Fibroblast of the aortic adventitia (primary cell): ENCODE results near the gene CTNNAL1. TPM values are rescaled to one million over a fixed set of nuclear protein-coding genes. Genes with fewer than 3 reads are reported as not detected.

Source experiments
- DNase-seq: peaks from one replicate; pipeline ENCODE4 v3.0.0-alpha.2; 2010; ENCODE audit warnings: low read depth
- H3K4me3 ChIP-seq: 2 replicates; pipeline ENCODE4 v1.5.1; 2011; ENCODE audit warnings: low read depth, mild to moderate bottlenecking, control low read depth, low read length, moderate library complexity
- CTCF ChIP-seq: IDR thresholded peaks from 2 replicates; pipeline ENCODE4 v1.5.1; 2011; ENCODE audit warnings: mild to moderate bottlenecking, low read length, control low read depth, inconsistent platforms; ENCODE audit not compliant: insufficient read depth
- total RNA-seq: library from RNA; depleted of rRNA; stranded (reverse); fragments of >200 nt; gene quantifications from 2 replicates; pipeline ENCODE4 v1.2.3, GENCODE V29; 2012; ENCODE audit warnings: low replicate concordance

Gene CTNNAL1
- total RNA-seq, 1 donor, result 89.8 TPM

- DNase-seq, result peak; percentile 78
- no peak for TF ChIP-seq CTCF
- no peak overlapping the region for H3K4me3 ChIP-seq
These were observed 13.9 kb upstream of the CTNNAL1 start for GRCh38 chr9:109027176-109027575.

DNA sequence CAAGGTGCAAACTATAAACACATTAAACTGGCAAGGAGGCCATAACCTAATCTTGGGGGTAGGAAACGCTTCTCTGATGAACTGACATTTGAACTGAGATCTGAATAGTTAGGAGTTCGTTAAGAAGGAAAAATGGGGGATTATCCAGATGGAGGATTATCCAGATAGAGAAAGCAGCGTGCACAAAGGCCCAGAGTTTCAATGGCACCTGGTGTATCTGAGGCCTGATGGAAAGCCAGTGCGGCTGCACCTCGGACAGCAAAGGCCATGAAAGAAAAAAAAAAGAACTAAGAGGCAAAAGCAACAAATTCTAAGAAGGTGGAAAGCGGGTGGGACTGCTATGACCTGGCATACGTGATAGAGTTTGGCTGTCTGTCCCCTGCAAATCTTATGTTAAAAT is 13.0 kb upstream of the CTNNAL1 start:
- TF ChIP-seq CTCF, result no peak
- no peak for DNase-seq
- no peak overlapping the region for H3K4me3 ChIP-seq

DNA sequence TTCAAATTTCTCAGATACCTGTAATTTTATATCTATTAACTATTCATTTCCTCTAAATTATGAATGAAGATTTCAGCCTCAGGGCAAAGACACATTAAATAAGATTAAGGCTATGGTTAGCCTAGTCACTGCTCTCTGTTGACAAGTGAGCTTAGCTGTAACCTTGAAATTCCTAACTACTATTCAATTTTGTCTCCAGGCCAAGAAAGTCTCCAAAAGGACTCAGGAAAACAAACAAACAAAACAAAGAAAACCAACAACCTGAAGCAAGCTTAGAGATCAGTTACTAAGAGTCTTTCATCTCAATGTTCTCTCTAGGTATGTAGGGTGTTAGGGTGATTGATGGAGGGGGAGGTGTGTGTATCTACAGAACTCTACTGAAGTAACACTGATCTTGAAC is 9.6 kb upstream of the CTNNAL1 start:
- no peak overlapping the region for H3K4me3 ChIP-seq

DNA sequence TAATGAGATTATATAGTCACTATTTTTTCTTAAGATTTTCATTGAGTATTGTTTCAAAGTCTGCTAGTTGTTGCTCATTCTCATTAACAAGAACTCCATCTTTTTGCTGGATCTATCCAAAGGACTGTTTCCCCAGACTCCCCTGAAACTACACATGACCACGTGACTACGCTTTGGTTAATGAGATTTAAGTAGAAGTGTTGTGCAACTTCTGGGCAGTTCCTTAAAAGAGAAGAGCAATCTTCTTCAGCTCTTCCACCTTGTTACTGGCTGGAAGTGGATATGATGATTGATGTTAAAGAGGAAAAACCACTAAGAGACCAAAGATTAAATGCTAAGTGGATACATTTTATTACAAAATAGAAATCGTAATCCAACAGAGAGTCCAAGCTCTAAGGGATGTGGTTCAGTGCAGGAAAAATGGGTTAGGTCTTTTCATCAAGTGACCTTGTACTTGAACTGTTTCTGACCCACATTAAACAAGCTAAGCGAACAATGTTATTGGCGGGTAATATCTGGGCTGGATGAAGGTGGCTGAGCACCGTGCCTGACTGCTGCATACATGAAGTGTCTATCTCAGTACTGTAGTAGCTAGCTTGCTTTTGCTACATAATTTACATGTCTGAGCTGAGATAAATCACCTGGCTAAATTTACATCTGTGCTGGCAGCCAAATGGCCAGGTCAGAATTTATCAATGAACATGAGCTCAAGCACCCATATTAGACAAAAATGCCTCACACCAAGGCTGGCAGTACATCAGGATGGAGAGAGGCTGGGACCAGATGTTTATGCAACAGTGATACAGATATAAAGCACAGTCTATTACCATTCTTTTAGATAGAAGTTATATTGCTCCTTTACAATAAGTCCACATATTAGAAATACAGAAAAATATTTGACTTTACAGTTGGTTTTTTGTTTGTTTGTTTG is 7.5 kb upstream of the CTNNAL1 start:
- TF ChIP-seq CTCF, result no peak
- no peak overlapping the region for H3K4me3 ChIP-seq
- DNase-seq, result no peak

More for the DNA sequence above, 9.6 kb upstream of the CTNNAL1 start:
- TF ChIP-seq CTCF, result no peak
- no peak for DNase-seq

DNA sequence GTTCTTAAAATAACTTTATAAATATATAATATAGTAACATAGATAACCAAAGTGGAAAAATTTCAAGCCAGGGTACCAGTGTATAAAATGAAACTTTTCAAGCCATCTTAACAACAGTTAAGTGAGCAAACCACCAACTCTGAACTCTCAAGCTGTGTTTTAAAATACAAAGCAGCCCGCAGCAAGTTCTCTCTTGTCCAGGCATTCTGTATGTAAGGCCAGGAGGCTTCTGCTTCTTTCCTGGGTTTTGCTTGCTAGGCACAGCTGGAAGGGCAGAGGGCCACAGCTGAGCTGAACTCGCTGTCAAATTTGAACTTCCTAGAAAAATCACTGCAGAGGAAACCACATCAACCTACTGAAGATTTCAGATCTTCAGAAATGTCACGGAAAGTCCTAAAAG is 6.8 kb upstream of the CTNNAL1 start:
- no peak for DNase-seq
- no peak for TF ChIP-seq CTCF
- no peak overlapping the region for H3K4me3 ChIP-seq

- no peak for DNase-seq
- no peak overlapping the region for H3K4me3 ChIP-seq
- no peak for TF ChIP-seq CTCF
These were observed 6.1 kb upstream of the CTNNAL1 start for GRCh38 chr9:109019420-109019819.

- DNase-seq, result no peak
- H3K4me3 ChIP-seq, result no peak overlapping the region
- no peak for TF ChIP-seq CTCF
These were observed 4.2 kb upstream of the CTNNAL1 start for GRCh38 chr9:109017493-109017892.
